ENCODE measurements around the gene ITCH. TPM values are rescaled to one million over a fixed set of nuclear protein-coding genes. Genes with fewer than 3 reads are reported as not detected.
"Not testable (repeated sequence)": the region's sequence is repeated elsewhere in the genome, so short reads cannot be mapped to it uniquely, and the experiment has no call there.

Gene ITCH
- total RNA-seq, 1 donor from 2014 or later, result 66.3 TPM

DNA sequence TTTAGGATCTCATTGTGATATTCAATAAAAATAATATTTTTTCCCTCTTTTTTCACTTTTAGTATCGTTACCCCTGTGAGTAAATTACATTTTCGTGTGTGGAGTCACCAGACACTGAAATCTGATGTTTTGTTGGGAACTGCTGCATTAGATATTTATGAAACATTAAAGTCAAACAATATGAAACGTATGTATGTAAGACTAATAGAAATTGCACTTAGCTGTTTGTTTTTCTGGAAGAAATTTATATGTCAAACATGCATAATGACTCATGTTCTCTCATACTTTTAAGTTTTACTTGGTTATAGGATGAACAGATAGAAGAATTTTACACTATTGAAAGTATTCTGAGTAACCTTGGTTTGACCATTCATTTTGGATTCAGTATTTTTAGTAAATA lies 49.4 kb downstream of the ITCH start:
- ATAC-seq (ENCODE audit: low read depth), result no peak
- ChIA-PET CTCF (no interaction called here), POLR2A (no interaction called here)
- Mint-ChIP-seq H3K36me3 (ENCODE audit: low read depth) (peaks cover 61% of the 10 kb centered on the region), H3K27ac (no peak overlapping the region), H3K9me3 (no peaks in the 10 kb centered on the region), H3K4me3 (no peak overlapping the region), H3K27me3 (no peaks in the 10 kb centered on the region), H3K4me1 (peaks cover 23% of the 10 kb centered on the region)
- intact Hi-C loops (cut with micrococcal nuclease), result no loop called here
- TF ChIP-seq, protein P1, sequence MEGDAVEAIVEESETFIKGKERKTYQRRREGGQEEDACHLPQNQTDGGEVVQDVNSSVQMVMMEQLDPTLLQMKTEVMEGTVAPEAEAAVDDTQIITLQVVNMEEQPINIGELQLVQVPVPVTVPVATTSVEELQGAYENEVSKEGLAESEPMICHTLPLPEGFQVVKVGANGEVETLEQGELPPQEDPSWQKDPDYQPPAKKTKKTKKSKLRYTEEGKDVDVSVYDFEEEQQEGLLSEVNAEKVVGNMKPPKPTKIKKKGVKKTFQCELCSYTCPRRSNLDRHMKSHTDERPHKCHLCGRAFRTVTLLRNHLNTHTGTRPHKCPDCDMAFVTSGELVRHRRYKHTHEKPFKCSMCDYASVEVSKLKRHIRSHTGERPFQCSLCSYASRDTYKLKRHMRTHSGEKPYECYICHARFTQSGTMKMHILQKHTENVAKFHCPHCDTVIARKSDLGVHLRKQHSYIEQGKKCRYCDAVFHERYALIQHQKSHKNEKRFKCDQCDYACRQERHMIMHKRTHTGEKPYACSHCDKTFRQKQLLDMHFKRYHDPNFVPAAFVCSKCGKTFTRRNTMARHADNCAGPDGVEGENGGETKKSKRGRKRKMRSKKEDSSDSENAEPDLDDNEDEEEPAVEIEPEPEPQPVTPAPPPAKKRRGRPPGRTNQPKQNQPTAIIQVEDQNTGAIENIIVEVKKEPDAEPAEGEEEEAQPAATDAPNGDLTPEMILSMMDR (IDR thresholded peaks at IDR 0.05), result no peak
- DNase-seq, result no peak

DNA sequence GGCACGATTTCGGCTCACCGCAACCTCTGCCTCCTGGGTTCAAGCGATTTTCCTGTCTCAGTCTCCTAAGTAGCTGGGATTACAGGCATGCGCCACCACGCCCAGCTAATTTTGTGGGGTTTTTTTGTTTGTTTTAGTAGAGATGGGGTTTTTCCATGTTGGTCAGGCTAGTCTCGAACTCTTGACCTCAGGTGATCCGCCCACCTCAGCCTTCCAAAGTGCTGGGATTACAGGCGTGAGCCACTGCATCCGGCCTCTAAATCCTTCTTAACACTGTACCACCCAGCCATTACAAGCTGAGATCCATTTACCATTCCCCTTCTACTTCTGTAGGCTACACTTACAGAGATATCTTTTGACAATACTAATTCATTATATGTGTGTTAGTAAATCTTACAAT lies 51.5 kb downstream of the ITCH start:
- H3K27me3 Mint-ChIP-seq; ATAC-seq (ENCODE audit: low read depth); DNase-seq; intact Hi-C loops (cut with micrococcal nuclease); H3K9me3 Mint-ChIP-seq: not testable (repeated sequence)
- Mint-ChIP-seq H3K4me3 (peak overlapping the region; percentile 36), H3K27ac (peak overlapping the region; percentile 79), H3K36me3 (ENCODE audit: low read depth) (peaks cover 60% of the 10 kb centered on the region), H3K4me1 (peaks cover 21% of the 10 kb centered on the region)
- ChIA-PET POLR2A (interaction anchor here (0.6 kb wide), 2 partner anchors 1064 to 1257 kb away, joined by 3 to 5 read pairs; no protein-coding TSS in a partner anchor), CTCF (interaction anchor here (3.3 kb wide), 1 partner anchor 102 kb away, joined by 16 read pairs; no protein-coding TSS in a partner anchor)

DNA sequence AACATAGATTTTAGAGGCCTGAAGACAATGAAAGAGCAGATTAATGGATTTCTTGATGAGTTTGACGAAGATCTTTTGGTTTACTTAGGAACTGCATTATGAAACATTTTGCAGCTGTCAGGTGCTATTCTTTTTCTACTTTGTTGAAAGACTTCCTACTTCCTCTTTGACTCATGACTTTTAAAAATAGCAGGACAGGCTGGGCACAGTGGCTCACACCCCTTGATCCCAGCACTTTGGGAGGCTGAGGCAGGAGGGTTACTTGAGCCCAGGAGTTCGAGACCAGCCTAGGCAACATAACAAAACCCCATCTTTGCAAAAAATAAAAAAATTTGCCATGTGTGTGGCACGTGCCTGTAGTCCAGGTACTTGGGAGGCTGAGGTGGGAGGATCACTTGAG lies 52.0 kb downstream of the ITCH start:
- peak overlapping the region; percentile 36 for H3K4me3 Mint-ChIP-seq

DNA sequence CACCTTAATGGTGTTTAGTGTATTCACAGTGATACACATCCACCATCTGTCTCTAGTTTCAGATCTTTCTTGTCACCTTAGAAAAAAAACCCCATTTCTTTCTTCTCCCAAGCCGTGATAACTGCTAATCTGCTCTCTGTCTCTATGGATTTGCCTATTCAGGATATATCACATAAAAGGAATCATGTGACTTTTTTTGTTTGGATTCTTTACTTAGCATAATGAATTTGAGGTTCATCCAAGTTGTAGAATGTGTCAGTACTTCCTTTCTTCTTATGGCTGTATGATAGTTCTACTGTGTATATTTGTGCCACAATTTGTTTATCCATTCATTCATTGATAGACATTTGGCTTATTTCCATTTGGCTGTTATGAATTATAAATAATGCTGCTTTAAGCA lies 57.1 kb downstream of the ITCH start:
- Mint-ChIP-seq H3K9me3 (no peaks in the 10 kb centered on the region), H3K27ac (no peak overlapping the region)

More for the DNA sequence above, 52.0 kb downstream of the ITCH start:
- Mint-ChIP-seq H3K27ac (peak overlapping the region; percentile 79), H3K27me3 (no peaks in the 10 kb centered on the region), H3K4me1 (peaks cover 21% of the 10 kb centered on the region), H3K9me3 (no peaks in the 10 kb centered on the region), H3K36me3 (ENCODE audit: low read depth) (peaks cover 64% of the 10 kb centered on the region)
- ChIA-PET POLR2A (no interaction called here), CTCF (interaction anchor here (0.5 to 3.3 kb wide), 2 partner anchors 103 to 309 kb away, joined by 3 to 16 read pairs; no protein-coding TSS in a partner anchor)
- TF ChIP-seq, protein P1 (IDR thresholded peaks at IDR 0.05), result no peak
- DNase-seq, result no peak
- ATAC-seq (ENCODE audit: low read depth), result peak; percentile 49
- intact Hi-C loops (cut with micrococcal nuclease), result loop anchor here (5.0 kb wide), 1 partner anchor 103 kb away; no protein-coding TSS in a partner anchor

DNA sequence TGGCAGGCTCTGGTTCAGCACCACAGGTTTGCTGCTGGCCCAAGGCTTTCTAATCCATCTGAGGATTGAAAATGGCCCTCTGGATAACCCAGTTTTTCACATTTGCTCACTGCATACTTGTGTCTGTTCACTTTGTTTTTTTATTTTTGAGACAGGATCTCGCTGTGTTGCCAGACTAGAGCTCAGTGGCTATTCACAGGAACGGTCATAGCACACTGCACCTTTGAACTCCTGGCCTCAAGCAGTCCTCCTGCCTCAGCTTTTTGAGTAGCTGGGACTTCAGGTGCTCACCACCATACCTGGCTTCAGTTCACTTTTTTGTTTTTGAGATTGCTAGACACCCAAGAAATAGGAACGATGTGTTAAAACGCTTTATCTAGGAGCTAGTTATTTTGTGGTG lies 57.9 kb downstream of the ITCH start:
- H3K4me3 Mint-ChIP-seq, result no peak overlapping the region
- H3K27ac Mint-ChIP-seq, result no peak overlapping the region
- H3K9me3 Mint-ChIP-seq, result no peaks in the 10 kb centered on the region
- TF ChIP-seq, protein P1 (IDR thresholded peaks at IDR 0.05), result no peak
- POLR2A ChIA-PET, result no interaction called here
- no peaks in the 10 kb centered on the region for H3K27me3 Mint-ChIP-seq
- intact Hi-C loops (cut with micrococcal nuclease), result no loop called here
- peaks cover 77% of the 10 kb centered on the region for H3K36me3 Mint-ChIP-seq (ENCODE audit: low read depth)
- ATAC-seq (ENCODE audit: low read depth), result no peak
- peaks cover 7% of the 10 kb centered on the region for H3K4me1 Mint-ChIP-seq
- CTCF ChIA-PET, result interaction anchor here (1.9 kb wide), 1 partner anchor 108 kb away, joined by 4 read pairs; no protein-coding TSS in a partner anchor
- no peak for DNase-seq

More for the DNA sequence above, 57.1 kb downstream of the ITCH start:
- Mint-ChIP-seq H3K36me3 (ENCODE audit: low read depth) (peaks cover 74% of the 10 kb centered on the region), H3K27me3 (no peaks in the 10 kb centered on the region), H3K4me3 (no peak overlapping the region), H3K4me1 (peaks cover 14% of the 10 kb centered on the region)
- TF ChIP-seq, protein P1 (IDR thresholded peaks at IDR 0.05), result no peak
- ChIA-PET CTCF (no interaction called here), POLR2A (no interaction called here)
- no peak for ATAC-seq (ENCODE audit: low read depth)
- DNase-seq, result no peak
- intact Hi-C loops (cut with micrococcal nuclease), result no loop called here
